GM23248 (cell line): ENCODE data around the gene KCNG1. TPM values are rescaled to one million over a fixed set of nuclear protein-coding genes. Genes with fewer than 3 reads are reported as not detected.

Experiments
- DNase-seq: peaks from one replicate; pipeline ENCODE4 v3.0.0-alpha.2; 2015
- H2AFZ ChIP-seq: fragments of 200-600 bp; sonication (generic); 2 replicates; pipeline ENCODE4 v1.6.1; 2016; ENCODE audit warnings: antibody characterized with exemption
- H3F3A ChIP-seq: fragments of 200-600 bp; sonication (generic); 2 replicates; pipeline ENCODE4 v1.6.1; 2016; ENCODE audit warnings: mild to moderate bottlenecking, antibody characterized with exemption, mixed run types; ENCODE audit not compliant: insufficient read depth
- H3K27ac ChIP-seq: fragments of 200-600 bp; sonication (generic); 2 replicates; pipeline ENCODE4 v1.5.1; 2016; ENCODE audit warnings: mild to moderate bottlenecking
- H3K27me3 ChIP-seq: fragments of 200-600 bp; sonication (generic); replicated peaks from 2 replicates; pipeline ENCODE4 v1.6.1; 2016; ENCODE audit warnings: mild to moderate bottlenecking; ENCODE audit not compliant: insufficient read depth
- H3K36me3 ChIP-seq: fragments of 200-600 bp; sonication (generic); 2 replicates; pipeline ENCODE4 v1.6.1; 2016; ENCODE audit warnings: low read depth, mild to moderate bottlenecking
- H3K4me1 ChIP-seq: fragments of 200-600 bp; sonication (generic); 2 replicates; pipeline ENCODE4 v1.6.1; 2016; ENCODE audit warnings: mild to moderate bottlenecking; ENCODE audit not compliant: insufficient read depth
- H3K4me2 ChIP-seq: fragments of 200-600 bp; sonication (generic); one replicate; pipeline ENCODE4 v1.6.1; 2016; ENCODE audit warnings: mild to moderate bottlenecking; ENCODE audit not compliant: unreplicated experiment
- H3K4me3 ChIP-seq: fragments of 200-600 bp; sonication (generic); 2 replicates; pipeline ENCODE4 v1.5.1; 2016; ENCODE audit warnings: mild to moderate bottlenecking
- H3K79me2 ChIP-seq: fragments of 200-600 bp; sonication (generic); 2 replicates; pipeline ENCODE4 v1.6.1; 2016; ENCODE audit warnings: mild to moderate bottlenecking; ENCODE audit not compliant: insufficient read depth
- H3K9ac ChIP-seq: fragments of 200-600 bp; sonication (generic); 2 replicates; pipeline ENCODE4 v1.6.1; 2016; ENCODE audit warnings: mild to moderate bottlenecking
- H3K9me2 ChIP-seq: fragments of 200-600 bp; sonication (generic); 2 replicates; pipeline ENCODE4 v1.6.1; 2016; ENCODE audit warnings: mixed run types, mild to moderate bottlenecking, moderate library complexity; ENCODE audit not compliant: insufficient read depth
- H3K9me3 ChIP-seq: fragments of 200-600 bp; sonication (generic); one replicate; pipeline ENCODE4 v1.6.1; 2017; ENCODE audit warnings: low read depth
- H4K20me1 ChIP-seq: fragments of 200-600 bp; sonication (generic); 2 replicates; pipeline ENCODE4 v1.6.0; 2016; ENCODE audit not compliant: insufficient read depth
- EZH2 ChIP-seq: fragments of 200-600 bp; sonication (generic); IDR thresholded peaks from 2 replicates; pipeline ENCODE4 v1.6.1; 2018; ENCODE audit warnings: antibody characterized with exemption, mild to moderate bottlenecking; ENCODE audit not compliant: insufficient read depth, poor library complexity, severe bottlenecking
- EZH2phosphoT487 ChIP-seq: fragments of 200-600 bp; sonication (generic); IDR thresholded peaks from 2 replicates; pipeline ENCODE4 v1.6.1; 2018; ENCODE audit warnings: antibody characterized with exemption, moderate library complexity, mild to moderate bottlenecking, low read depth; ENCODE audit not compliant: insufficient read depth
- whole genome bisulfite sequencing, 2 experiments: methylation state at CpG; one replicate each; pipeline ENCODE4 v1.1.6; 2015 to 2017; ENCODE audit warnings: low lambda C conversion rate in 2 of 2, low coverage in 1 of 2; ENCODE audit errors: missing lambda C conversion rate in 2 of 2; 5-methylcytosine and 5-hydroxymethylcytosine counted together
- in situ Hi-C: fragments of 300-500 bp; cut with MboI; formaldehyde crosslinking; loops from 2 replicates; pipeline ENCODE4 v1.15.0; 2020
- polyA plus RNA-seq: library from polyadenylated mRNA; unstranded; fragments of >200 nt; fragmentation: Nextera tagmentation; extraction: Ambion mirVana; gene quantifications from 2 replicates; pipeline ENCODE4 v1.2.1, GENCODE V29; 2016
- total RNA-seq: library from RNA; depleted of rRNA; stranded (reverse); fragments of >200 nt; shearing (Covaris generic); gene quantifications from 2 replicates; pipeline ENCODE4 v1.2.3, GENCODE V29; 2014

The KCNG1 gene
- total and polyA plus RNA-seq, 2 experiments from 2014 or later: 10.4 to 29.0 TPM

GRCh38 chr20:51026269-51026668, 3.4 kb upstream of the KCNG1 start:
- H3K9me2 ChIP-seq: no peaks in the 10 kb centered on the region
- in situ Hi-C loops: no loop called here
- H3K9me3 ChIP-seq: no peaks in the 10 kb centered on the region

GRCh38 chr20:51024761-51025160, 1.9 kb upstream of the KCNG1 start:
- H3K27ac ChIP-seq: no peak overlapping the region
- in situ Hi-C loops: no loop called here
- H3K9me2 ChIP-seq: no peaks in the 10 kb centered on the region
- H2AFZ ChIP-seq: no peak overlapping the region
- H4K20me1 ChIP-seq: no peaks in the 10 kb centered on the region
- peaks cover 9% of the 10 kb centered on the region for H3K79me2 ChIP-seq
- DNase-seq: no peak
- no peak overlapping the region for H3K9ac ChIP-seq
- H3K4me1 ChIP-seq: 0 out of 2 replicates have a peak, but pooled peaks cover 4% of the 10 kb centered on the region
- H3K9me3 ChIP-seq: no peaks in the 10 kb centered on the region
- no peak overlapping the region for H3K4me2 ChIP-seq
- H3K4me3 ChIP-seq: no peak overlapping the region
- 69 to 88% methylated on average over 1 of the region's 1 CpG for WGBS, 2 experiments
- H3K36me3 ChIP-seq: no peaks in the 10 kb centered on the region
- H3F3A ChIP-seq: no peaks in the 10 kb centered on the region
- 0 out of 2 replicates have a peak, but pooled peaks cover 7% of the 10 kb centered on the region for H3K27me3 ChIP-seq
- TF ChIP-seq EZH2phosphoT487 (no peak), EZH2 (no peak)

More at GRCh38 chr20:51026269-51026668, 3.4 kb upstream of the KCNG1 start:
- Histone ChIP-seq H3K36me3 (no peaks in the 10 kb centered on the region), H3K4me3 (no peak overlapping the region), H4K20me1 (no peaks in the 10 kb centered on the region), H3K79me2 (peaks cover 9% of the 10 kb centered on the region), H3K9ac (no peak overlapping the region), H3K4me1 (peaks cover 14% of the 10 kb centered on the region), H3F3A (peaks cover 7% of the 10 kb centered on the region; the same call in 1 of the 2 replicates), H3K27ac (no peak overlapping the region), H2AFZ (no peak overlapping the region), H3K4me2 (no peak overlapping the region), H3K27me3 (0 out of 2 replicates have a peak, but pooled peaks cover 7% of the 10 kb centered on the region)
- TF ChIP-seq EZH2: no peak
- TF ChIP-seq EZH2phosphoT487: no peak
- no peak for DNase-seq
- 79 to 82% methylated on average over 4 of the region's 4 CpGs for whole genome bisulfite sequencing, 2 experiments

GRCh38 chr20:51023617-51024155, 779 bp upstream of the KCNG1 start:
- H2AFZ ChIP-seq: peak overlapping the region; percentile 86
- H3K9ac ChIP-seq: peak overlapping the region; percentile 79
- H3K9me3 ChIP-seq: no peaks in the 10 kb centered on the region
- 43 to 44% methylated on average over 30 of the region's 30 CpGs for WGBS, 2 experiments
- no peak for TF ChIP-seq EZH2
- TF ChIP-seq EZH2phosphoT487: no peak
- H3K36me3 ChIP-seq: no peaks in the 10 kb centered on the region
- in situ Hi-C loops: no loop called here
- DNase-seq: no peak
- peak overlapping the region; percentile 67 for H3K4me2 ChIP-seq
- H3K4me1 ChIP-seq: 0 out of 2 replicates have a peak, but pooled peaks cover 4% of the 10 kb centered on the region
- no peaks in the 10 kb centered on the region for H3F3A ChIP-seq
- 0 out of 2 replicates have a peak, but pooled peaks cover 7% of the 10 kb centered on the region for H3K27me3 ChIP-seq
- no peaks in the 10 kb centered on the region for H4K20me1 ChIP-seq
- peak overlapping the region; percentile 77 for H3K4me3 ChIP-seq
- no peaks in the 10 kb centered on the region for H3K9me2 ChIP-seq
- H3K27ac ChIP-seq: no peak overlapping the region
- peaks cover 9% of the 10 kb centered on the region for H3K79me2 ChIP-seq

- no peak for DNase-seq
- Histone ChIP-seq H3K9ac (peak overlapping the region; percentile 79), H3K4me2 (peak overlapping the region; percentile 67), H3K9me2 (no peaks in the 10 kb centered on the region), H4K20me1 (no peaks in the 10 kb centered on the region), H3K79me2 (peaks cover 9% of the 10 kb centered on the region), H3K4me1 (peaks cover 4% of the 10 kb centered on the region; the same call in 1 of the 2 replicates), H2AFZ (peak overlapping the region; percentile 86), H3K9me3 (no peaks in the 10 kb centered on the region), H3K4me3 (peak overlapping the region; percentile 77), H3F3A (no peaks in the 10 kb centered on the region), H3K27ac (no peak overlapping the region), H3K36me3 (no peaks in the 10 kb centered on the region), H3K27me3 (no peaks in the 10 kb centered on the region)
- 23 to 39% methylated on average over 10 to 38 of the region's 39 CpGs for WGBS, 2 experiments
- TF ChIP-seq EZH2phosphoT487: no peak
- no peak for TF ChIP-seq EZH2
- in situ Hi-C loops: no loop called here
Measured at GRCh38 chr20:51022227-51022802, 592 bp downstream of the KCNG1 start.
